RWPE2 (cell line): ENCODE data around the gene AADACL2.

ENCODE experiments used
- ATAC-seq: fragments of 200-7000 bp; cut with Tn5 transposase; 3 replicates; pipeline ENCODE4 v1.9.1; 2021; ENCODE audit warnings: low read depth
- DNase-seq: peaks from one replicate; pipeline ENCODE4 v3.0.0-alpha.2; 2020; ENCODE audit warnings: low spot score
- H3K27ac ChIP-seq: fragments of 450-650 bp; 2 replicates; pipeline ENCODE4 v1.5.1; 2017; ENCODE audit warnings: mild to moderate bottlenecking; ENCODE audit not compliant: poor library complexity, severe bottlenecking
- H3K27me3 ChIP-seq: fragments of 250-450 bp; sonication (Bioruptor Pico); 2 replicates; pipeline ENCODE4 v1.5.1; 2021; ENCODE audit warnings: mild to moderate bottlenecking, moderate library complexity; ENCODE audit not compliant: insufficient read depth, poor library complexity, severe bottlenecking
- H3K36me3 ChIP-seq: fragments of 250-450 bp; sonication (Bioruptor Pico); 2 replicates; pipeline ENCODE4 v1.5.1; 2020; ENCODE audit warnings: low read depth, mild to moderate bottlenecking, moderate library complexity
- H3K4me1 ChIP-seq: fragments of 250-450 bp; sonication (Bioruptor Pico); 2 replicates; pipeline ENCODE4 v1.5.1; 2021; ENCODE audit warnings: mild to moderate bottlenecking, moderate library complexity; ENCODE audit not compliant: insufficient read depth, poor library complexity, severe bottlenecking
- H3K4me3 ChIP-seq: fragments of 250-450 bp; sonication (Bioruptor Pico); 2 replicates; pipeline ENCODE4 v1.5.1; 2021; ENCODE audit warnings: mild to moderate bottlenecking, moderate library complexity; ENCODE audit not compliant: severe bottlenecking
- H3K9me3 ChIP-seq: fragments of 250-450 bp; sonication (Bioruptor Pico); 2 replicates; pipeline ENCODE4 v1.5.1; 2021; ENCODE audit warnings: mild to moderate bottlenecking, moderate library complexity; ENCODE audit not compliant: severe bottlenecking
- CTCF ChIP-seq: fragments of 450-650 bp; IDR thresholded peaks from one replicate; pipeline ENCODE4 v1.5.1; 2017; ENCODE audit warnings: mild to moderate bottlenecking, moderate library complexity; ENCODE audit not compliant: poor library complexity, severe bottlenecking

Gene AADACL2

DNA sequence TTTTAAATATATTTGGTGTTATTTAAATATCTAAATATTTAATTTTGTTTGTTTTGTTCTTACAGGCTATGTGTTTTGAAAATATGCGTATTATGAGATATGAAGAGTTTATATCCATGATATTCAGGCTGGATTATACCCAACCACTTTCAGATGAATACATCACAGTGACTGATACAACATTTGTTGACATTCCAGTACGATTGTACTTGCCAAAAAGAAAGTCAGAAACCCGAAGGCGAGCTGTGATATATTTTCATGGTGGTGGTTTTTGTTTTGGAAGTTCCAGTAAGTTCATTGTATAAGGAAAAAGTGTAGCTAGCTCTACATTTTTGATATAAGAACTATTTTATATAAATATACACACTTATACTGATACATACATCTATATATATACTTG is 6.9 kb downstream of the AADACL2 start:
- H3K27ac ChIP-seq = no peak overlapping the region

DNA sequence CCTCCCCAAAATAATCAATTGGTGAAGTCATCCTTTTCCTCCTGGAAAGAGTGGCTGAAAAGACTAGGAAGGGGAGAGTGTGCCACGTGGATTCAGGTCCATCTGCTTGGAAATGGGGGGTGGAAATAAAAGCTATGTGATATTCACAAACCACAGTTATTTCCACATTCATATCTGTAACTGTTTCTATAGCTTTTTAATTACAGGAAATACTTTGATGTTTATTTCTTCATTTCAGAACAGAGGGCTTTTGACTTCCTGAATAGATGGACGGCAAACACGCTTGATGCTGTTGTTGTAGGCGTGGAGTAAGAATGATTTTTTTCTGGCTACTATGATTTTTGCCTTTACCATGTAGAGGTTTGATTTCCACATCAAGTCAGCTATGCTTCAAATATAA is 10.1 kb downstream of the AADACL2 start:
- Histone ChIP-seq H3K27ac (no peak overlapping the region), H3K4me1 (no peaks in the 10 kb centered on the region), H3K9me3 (no peaks in the 10 kb centered on the region), H3K4me3 (no peak overlapping the region), H3K36me3 (no peaks in the 10 kb centered on the region), H3K27me3 (no peaks in the 10 kb centered on the region)
- no peak for ATAC-seq
- TF ChIP-seq CTCF = no peak
- DNase-seq = no peak

More for the DNA sequence above, 6.9 kb downstream of the AADACL2 start:
- no peaks in the 10 kb centered on the region for H3K4me1 ChIP-seq
- H3K27me3 ChIP-seq = no peaks in the 10 kb centered on the region
- H3K9me3 ChIP-seq = no peaks in the 10 kb centered on the region
- TF ChIP-seq CTCF = no peak
- H3K36me3 ChIP-seq = no peaks in the 10 kb centered on the region
- no peak overlapping the region for H3K4me3 ChIP-seq
- DNase-seq = no peak
- ATAC-seq = no peak

DNA sequence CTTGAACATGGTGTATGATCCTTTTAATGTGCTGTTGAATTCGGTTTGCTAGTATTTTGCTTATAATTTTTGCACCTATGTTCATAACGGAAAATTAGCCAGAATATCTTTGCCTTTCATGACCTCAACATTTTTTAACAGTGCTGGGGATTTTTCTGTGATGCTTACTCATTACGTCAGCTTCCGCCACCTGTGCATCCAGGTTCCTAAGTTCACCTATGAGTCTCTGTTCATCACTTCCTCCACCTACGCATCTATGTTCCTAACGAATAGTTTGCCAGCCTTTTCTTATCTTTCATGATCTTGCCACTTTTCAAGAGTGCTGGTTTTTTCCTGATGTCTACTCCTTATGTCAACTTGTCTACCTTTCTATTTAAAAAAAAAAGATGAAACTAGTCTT is 16.5 kb downstream of the AADACL2 start:
- Histone ChIP-seq H3K4me1 (peaks cover 8% of the 10 kb centered on the region), H3K27me3 (no peaks in the 10 kb centered on the region), H3K4me3 (no peak overlapping the region), H3K9me3 (no peaks in the 10 kb centered on the region), H3K36me3 (no peaks in the 10 kb centered on the region), H3K27ac (no peak overlapping the region)
- DNase-seq = no peak
- no peak for TF ChIP-seq CTCF
- no peak for ATAC-seq

DNA sequence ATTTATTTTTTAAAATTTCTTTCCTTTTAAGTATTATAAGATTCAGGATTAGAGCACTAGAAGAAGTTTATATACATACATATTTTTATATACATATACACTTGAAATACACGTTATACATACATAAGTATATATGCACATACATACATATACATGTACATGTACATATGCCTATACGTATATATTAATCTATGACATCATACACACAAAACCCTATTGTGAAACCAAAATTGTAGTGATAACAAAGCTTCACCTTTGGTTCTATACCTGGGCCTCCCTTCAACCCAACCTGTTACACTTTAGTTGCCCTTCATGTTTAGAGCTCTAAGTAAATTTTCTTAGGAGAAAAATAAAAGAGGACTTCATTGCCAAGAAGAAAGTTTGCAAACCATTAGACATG is 17.0 kb downstream of the AADACL2 start:
- ATAC-seq (no peak), DNase-seq (no peak)
- no peak for TF ChIP-seq CTCF
- H3K4me1 ChIP-seq = peaks cover 8% of the 10 kb centered on the region
- H3K9me3 ChIP-seq = no peaks in the 10 kb centered on the region
- H3K27ac ChIP-seq = no peak overlapping the region
- no peaks in the 10 kb centered on the region for H3K27me3 ChIP-seq
- H3K4me3 ChIP-seq = no peak overlapping the region
- H3K36me3 ChIP-seq = no peaks in the 10 kb centered on the region

GRCh38 chr3:151751161-151751560 is 17.4 kb downstream of the AADACL2 start:
- peak; percentile 52; the same call in 2 of the 3 replicates for ATAC-seq
- Histone ChIP-seq H3K9me3 (no peaks in the 10 kb centered on the region), H3K27ac (no peak overlapping the region), H3K4me1 (peaks cover 8% of the 10 kb centered on the region), H3K4me3 (no peak overlapping the region), H3K27me3 (no peaks in the 10 kb centered on the region), H3K36me3 (no peaks in the 10 kb centered on the region)
- no peak for TF ChIP-seq CTCF
- DNase-seq = no peak
